ENCODE results near the gene SOX2.
"Not testable (repeated sequence)": the region's sequence is repeated elsewhere in the genome, so short reads cannot be mapped to it uniquely, and the experiment has no call there.

The SOX2 gene

DNA sequence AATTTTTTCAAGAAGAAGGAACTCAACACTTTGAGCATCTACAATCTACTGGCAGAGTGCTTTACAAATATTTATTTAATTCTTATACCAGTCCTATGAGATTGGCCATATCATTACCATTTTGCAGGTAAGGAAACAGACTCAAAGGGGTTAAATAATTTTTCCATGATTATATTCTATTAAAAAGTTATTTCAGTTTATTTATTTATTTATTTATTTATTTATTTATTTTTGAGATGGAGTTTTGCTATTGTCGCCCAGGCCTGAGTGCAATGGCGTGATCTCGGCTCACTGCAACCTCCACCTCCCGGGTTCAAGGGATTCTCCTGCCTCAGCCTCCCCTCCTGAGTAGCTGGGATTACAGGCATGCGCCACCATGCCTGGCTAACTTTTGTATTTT lies 52.3 kb downstream of the SOX2 start:
- not testable (repeated sequence) for DNase-seq

Data from right forelimb (tissue), 1 donor.